SK-N-MC (cell line): Measurements from ENCODE around the gene TBC1D14.

Source experiments
- EZH2 ChIP-seq: fragments of 200-600 bp; sonication (generic); IDR thresholded peaks from one replicate; pipeline ENCODE4 v1.6.1; 2017; ENCODE audit warnings: antibody characterized with exemption
- POLR2AphosphoS5 ChIP-seq: IDR thresholded peaks from 2 replicates; pipeline ENCODE4 v1.6.1; 2012; ENCODE audit warnings: mild to moderate bottlenecking, low read depth, low read length, borderline replicate concordance

DNA sequence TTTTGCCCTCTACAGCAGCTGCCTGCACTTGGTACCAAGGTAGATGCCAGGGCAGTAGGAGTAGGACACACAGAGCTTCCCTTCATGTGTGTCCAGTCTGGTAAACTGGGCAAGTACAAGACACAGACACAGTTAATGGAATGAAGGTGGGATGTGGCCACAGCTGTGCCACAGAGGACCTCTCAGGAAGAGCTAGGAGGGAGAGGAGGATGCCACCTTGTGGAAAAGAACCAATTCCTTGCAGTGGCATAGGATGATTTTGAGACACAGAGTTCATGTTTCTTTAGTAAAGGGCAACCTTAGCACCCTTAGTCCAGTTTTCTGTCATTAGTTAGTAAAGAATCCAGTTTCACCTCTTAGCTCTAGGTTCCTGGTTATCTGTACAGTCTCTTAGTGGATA is 36.3 kb upstream of the TBC1D14 start:
- TF ChIP-seq POLR2AphosphoS5 (no peak), EZH2 (no peak)
